Skin epidermis (tissue), 12 donors: ENCODE data around the gene TBX19.

Source experiments
- H3K27ac ChIP-seq, 21 experiments: fragments of 200-600 bp; sonication (generic) in 11 of 21; one replicate each; pipeline ENCODE4 v1.5.0; 2020; ENCODE audit warnings: mild to moderate bottlenecking in 3 of 21, inconsistent platforms in 2 of 21, moderate library complexity in 2 of 21
- H3K4me3 ChIP-seq, 7 experiments: fragments of 200-600 bp; sonication (generic) in 2 of 7; one replicate each; pipeline ENCODE4 v1.5.0; 2020; ENCODE audit warnings: inconsistent platforms in 2 of 7, mild to moderate bottlenecking in 2 of 7, moderate library complexity in 1 of 7

The TBX19 gene

GRCh38 chr1:168273575-168273974, 7.1 kb upstream of the TBX19 start:
- no peak overlapping the region for H3K4me3 ChIP-seq
- no peak overlapping the region for H3K27ac ChIP-seq

GRCh38 chr1:168279253-168279652, 1.4 kb upstream of the TBX19 start:
- Histone ChIP-seq H3K4me3 (no peak overlapping the region), H3K27ac (no peak overlapping the region)

GRCh38 chr1:168281603-168282325, 1.1 kb downstream of the TBX19 start:
- Histone ChIP-seq H3K27ac (no peak overlapping the region), H3K4me3 (no peak overlapping the region)

- Histone ChIP-seq H3K4me3 (no peak overlapping the region), H3K27ac (no peak overlapping the region)
These were observed 4.8 kb downstream of the TBX19 start for GRCh38 chr1:168285521-168285790.

GRCh38 chr1:168285971-168286927, 5.6 kb downstream of the TBX19 start:
- no peak overlapping the region for H3K27ac ChIP-seq
- H3K4me3 ChIP-seq: no peak overlapping the region

GRCh38 chr1:168287237-168287664, 6.6 kb downstream of the TBX19 start:
- Histone ChIP-seq H3K27ac (no peak overlapping the region), H3K4me3 (no peak overlapping the region)

- H3K4me3 ChIP-seq: no peak overlapping the region
- no peak overlapping the region for H3K27ac ChIP-seq
These were observed 7.8 kb downstream of the TBX19 start for GRCh38 chr1:168288311-168289052.

- H3K27ac ChIP-seq: no peak overlapping the region
- H3K4me3 ChIP-seq: no peak overlapping the region
These were observed 10.7 kb downstream of the TBX19 start for GRCh38 chr1:168291222-168291837.

- H3K4me3 ChIP-seq: no peak overlapping the region
These were observed 12.7 kb downstream of the TBX19 start for GRCh38 chr1:168293356-168293755.

GRCh38 chr1:168295411-168296114, 14.9 kb downstream of the TBX19 start:
- no peak overlapping the region for H3K4me3 ChIP-seq

More at GRCh38 chr1:168293356-168293755, 12.7 kb downstream of the TBX19 start:
- H3K27ac ChIP-seq: no peak overlapping the region

GRCh38 chr1:168297019-168297730, 16.5 kb downstream of the TBX19 start:
- Histone ChIP-seq H3K4me3 (no peak overlapping the region), H3K27ac (no peak overlapping the region)

More at GRCh38 chr1:168295411-168296114, 14.9 kb downstream of the TBX19 start:
- H3K27ac ChIP-seq: no peak overlapping the region

GRCh38 chr1:168298446-168298845, 17.8 kb downstream of the TBX19 start:
- Histone ChIP-seq H3K4me3 (no peak overlapping the region), H3K27ac (no peak overlapping the region)

GRCh38 chr1:168300626-168301025, 19.9 kb downstream of the TBX19 start:
- no peak overlapping the region for H3K27ac ChIP-seq
- H3K4me3 ChIP-seq: no peak overlapping the region

GRCh38 chr1:168301664-168302320, 21.1 kb downstream of the TBX19 start:
- Histone ChIP-seq H3K4me3 (no peak overlapping the region), H3K27ac (no peak overlapping the region)

GRCh38 chr1:168303716-168304540, 23.3 kb downstream of the TBX19 start:
- no peak overlapping the region for H3K27ac ChIP-seq

GRCh38 chr1:168304865-168305264, 24.2 kb downstream of the TBX19 start:
- Histone ChIP-seq H3K27ac (no peak overlapping the region), H3K4me3 (no peak overlapping the region)

More at GRCh38 chr1:168303716-168304540, 23.3 kb downstream of the TBX19 start:
- no peak overlapping the region for H3K4me3 ChIP-seq
